ENCODE measurements around the gene MRTFB.

Gene MRTFB

GRCh38 chr16:14307527-14308367 is 236.6 kb downstream of the MRTFB start:
- no peak for DNase-seq (ENCODE audit: low spot score)

- no peak for DNase-seq (ENCODE audit: low spot score)
Observed at GRCh38 chr16:14308368-14308723, 237.2 kb downstream of the MRTFB start.

- DNase-seq (ENCODE audit: low spot score) = no peak
Observed at GRCh38 chr16:14309001-14309886, 238.1 kb downstream of the MRTFB start.

- DNase-seq (ENCODE audit: low spot score) = no peak
Observed at GRCh38 chr16:14309906-14310305, 238.8 kb downstream of the MRTFB start.

GRCh38 chr16:14310519-14310991 is 239.4 kb downstream of the MRTFB start:
- DNase-seq (ENCODE audit: low spot score) = no peak

GRCh38 chr16:14314116-14314515 is 243.0 kb downstream of the MRTFB start:
- no peak for DNase-seq (ENCODE audit: low spot score)

- DNase-seq (ENCODE audit: low spot score) = no peak
Observed at GRCh38 chr16:14315683-14316320, 244.7 kb downstream of the MRTFB start.

All from SW480 (cell line).